ENCODE results near the gene PRMT5. TPM values are rescaled to one million over a fixed set of nuclear protein-coding genes. Genes with fewer than 3 reads are reported as not detected.

PRMT5 gene
- total RNA-seq, 3 donors from 2014 or later, result 256 to 289 (median 263) TPM

GRCh38 chr14:22882529-22883172 lies 46.5 kb downstream of the PRMT5 start:
- peak; percentile 63 for DNase-seq
- H3K36me3 Mint-ChIP-seq (ENCODE audit: insufficient read depth), result peaks cover 8% of the 10 kb centered on the region
- no peaks in the 10 kb centered on the region for H3K9me3 Mint-ChIP-seq
- H3K27me3 Mint-ChIP-seq (ENCODE audit: low read depth), result no peaks in the 10 kb centered on the region
- H3K4me1 Mint-ChIP-seq (ENCODE audit: low read depth), result peaks cover 34% of the 10 kb centered on the region
- H3K4me3 Mint-ChIP-seq, result no peak overlapping the region
- peak in 1 of 2 donors; percentile 5 for ATAC-seq

- H3K27me3 Mint-ChIP-seq (ENCODE audit: low read depth), result no peaks in the 10 kb centered on the region
- no peak overlapping the region for H3K4me3 Mint-ChIP-seq
- DNase-seq (no peak), ATAC-seq (no peak)
- H3K9me3 Mint-ChIP-seq, result no peaks in the 10 kb centered on the region
- peaks cover 8% of the 10 kb centered on the region for H3K36me3 Mint-ChIP-seq (ENCODE audit: insufficient read depth)
- H3K4me1 Mint-ChIP-seq (ENCODE audit: low read depth), result peaks cover 28% of the 10 kb centered on the region
Observed at GRCh38 chr14:22882064-22882463, 47.1 kb downstream of the PRMT5 start.

GRCh38 chr14:22878271-22879246 lies 50.6 kb downstream of the PRMT5 start:
- DNase-seq (no peak), ATAC-seq (no peak)
- H3K4me1 Mint-ChIP-seq (ENCODE audit: low read depth), result peaks cover 22% of the 10 kb centered on the region
- peaks cover 20% of the 10 kb centered on the region for H3K36me3 Mint-ChIP-seq (ENCODE audit: insufficient read depth)
- no peaks in the 10 kb centered on the region for H3K9me3 Mint-ChIP-seq
- H3K27me3 Mint-ChIP-seq (ENCODE audit: low read depth), result no peaks in the 10 kb centered on the region
- no peak overlapping the region for H3K4me3 Mint-ChIP-seq

- DNase-seq (no peak), ATAC-seq (no peak)
- Mint-ChIP-seq H3K4me3 (no peak overlapping the region), H3K4me1 (ENCODE audit: low read depth) (peaks cover 28% of the 10 kb centered on the region), H3K36me3 (ENCODE audit: insufficient read depth) (peaks cover 24% of the 10 kb centered on the region), H3K9me3 (no peaks in the 10 kb centered on the region), H3K27me3 (ENCODE audit: low read depth) (no peaks in the 10 kb centered on the region)
Observed at GRCh38 chr14:22877000-22877501, 52.1 kb downstream of the PRMT5 start.

GRCh38 chr14:22875748-22876319 lies 53.3 kb downstream of the PRMT5 start:
- Mint-ChIP-seq H3K27me3 (ENCODE audit: low read depth) (no peaks in the 10 kb centered on the region), H3K4me3 (no peak overlapping the region), H3K36me3 (ENCODE audit: insufficient read depth) (peaks cover 24% of the 10 kb centered on the region), H3K9me3 (no peaks in the 10 kb centered on the region), H3K4me1 (ENCODE audit: low read depth) (peaks cover 29% of the 10 kb centered on the region)
- ATAC-seq (no peak), DNase-seq (no peak)

GRCh38 chr14:22875003-22875747 lies 54.0 kb downstream of the PRMT5 start:
- DNase-seq, result no peak
- no peaks in the 10 kb centered on the region for H3K27me3 Mint-ChIP-seq (ENCODE audit: low read depth)
- no peaks in the 10 kb centered on the region for H3K9me3 Mint-ChIP-seq
- H3K4me3 Mint-ChIP-seq, result no peak overlapping the region
- no peak for ATAC-seq
- H3K4me1 Mint-ChIP-seq (ENCODE audit: low read depth), result peaks cover 35% of the 10 kb centered on the region
- peaks cover 24% of the 10 kb centered on the region for H3K36me3 Mint-ChIP-seq (ENCODE audit: insufficient read depth)

GRCh38 chr14:22872833-22873520 lies 56.2 kb downstream of the PRMT5 start:
- Mint-ChIP-seq H3K4me1 (ENCODE audit: low read depth) (peaks cover 40% of the 10 kb centered on the region), H3K36me3 (ENCODE audit: insufficient read depth) (peaks cover 18% of the 10 kb centered on the region), H3K9me3 (no peaks in the 10 kb centered on the region), H3K4me3 (peak overlapping the region; percentile 92), H3K27me3 (ENCODE audit: low read depth) (no peaks in the 10 kb centered on the region)
- ATAC-seq (no peak), DNase-seq (no peak)

GRCh38 chr14:22872033-22872832 lies 56.9 kb downstream of the PRMT5 start:
- H3K27me3 Mint-ChIP-seq (ENCODE audit: low read depth), result no peaks in the 10 kb centered on the region
- H3K4me3 Mint-ChIP-seq, result peak overlapping the region; percentile 92
- DNase-seq (peak; percentile 63), ATAC-seq (peak; percentile 37 to 53)
- peaks cover 40% of the 10 kb centered on the region for H3K4me1 Mint-ChIP-seq (ENCODE audit: low read depth)
- peaks cover 16% of the 10 kb centered on the region for H3K36me3 Mint-ChIP-seq (ENCODE audit: insufficient read depth)
- H3K9me3 Mint-ChIP-seq, result no peaks in the 10 kb centered on the region

- ATAC-seq (peak; percentile 76 to 80), DNase-seq (peak; percentile 75)
- peaks cover 42% of the 10 kb centered on the region for H3K4me1 Mint-ChIP-seq (ENCODE audit: low read depth)
- H3K9me3 Mint-ChIP-seq, result no peaks in the 10 kb centered on the region
- no peaks in the 10 kb centered on the region for H3K27me3 Mint-ChIP-seq (ENCODE audit: low read depth)
- peaks cover 16% of the 10 kb centered on the region for H3K36me3 Mint-ChIP-seq (ENCODE audit: insufficient read depth)
- peak within 1 kb of the TSS; percentile 92 for H3K4me3 Mint-ChIP-seq
Observed at GRCh38 chr14:22871224-22872032, 57.7 kb downstream of the PRMT5 start, which contains the start of gene LRP10. Gene LRP10 (plus strand): TSS chr14:22871740. CDS start chr14:22872304, 564 bp downstream.

GRCh38 chr14:22870811-22871223 lies 58.4 kb downstream of the PRMT5 start:
- Mint-ChIP-seq H3K4me3 (peak overlapping the region; percentile 92), H3K4me1 (ENCODE audit: low read depth) (peaks cover 40% of the 10 kb centered on the region), H3K9me3 (no peaks in the 10 kb centered on the region), H3K36me3 (ENCODE audit: insufficient read depth) (peaks cover 11% of the 10 kb centered on the region), H3K27me3 (ENCODE audit: low read depth) (no peaks in the 10 kb centered on the region)
- ATAC-seq (peak in 1 of 2 donors; percentile 49), DNase-seq (no peak)

Data from activated T-cell treated with anti-CD3 and anti-CD28 coated beads, Interleukin-2, amount 50 U/mL, for 4 hours (primary cell).